Smooth muscle cell (in vitro differentiated cells): ENCODE measurements around the gene RPS16. TPM values are rescaled to one million over a fixed set of nuclear protein-coding genes. Genes with fewer than 3 reads are reported as not detected.

Source experiments
- DNase-seq: peaks from one replicate; lab custom pipeline; 2025; ENCODE audit not compliant: unreplicated experiment; lab: John Stamatoyannopoulos, UW
- H2AFZ ChIP-seq: fragments of 200-600 bp; sonication (generic); 2 replicates; pipeline ENCODE4 v1.6.0; 2016; ENCODE audit warnings: antibody characterized with exemption, low read depth, mild to moderate bottlenecking
- H3F3A ChIP-seq: fragments of 200-600 bp; sonication (generic); 2 replicates; pipeline ENCODE4 v1.6.0; 2017; ENCODE audit warnings: antibody characterized with exemption, low read depth
- H3K27ac ChIP-seq: fragments of 200-600 bp; sonication (generic); 2 replicates; pipeline ENCODE4 v1.5.1; 2016; ENCODE audit warnings: low read depth, mild to moderate bottlenecking
- H3K27me3 ChIP-seq: fragments of 200-600 bp; sonication (generic); 2 replicates; pipeline ENCODE4 v1.6.1; 2016; ENCODE audit warnings: low read depth, mild to moderate bottlenecking
- H3K36me3 ChIP-seq: fragments of 200-600 bp; sonication (generic); 2 replicates; pipeline ENCODE4 v1.5.1; 2016; ENCODE audit warnings: low read depth
- H3K4me1 ChIP-seq: fragments of 200-600 bp; sonication (generic); 2 replicates; pipeline ENCODE4 v1.5.1; 2016; ENCODE audit warnings: low read depth
- H3K4me2 ChIP-seq: fragments of 200-600 bp; sonication (generic); 2 replicates; pipeline ENCODE4 v1.6.0; 2016; ENCODE audit warnings: mild to moderate bottlenecking
- H3K4me3 ChIP-seq: fragments of 200-600 bp; sonication (generic); 2 replicates; pipeline ENCODE4 v1.5.1; 2016; ENCODE audit warnings: mild to moderate bottlenecking
- H3K79me2 ChIP-seq: fragments of 200-600 bp; sonication (generic); 2 replicates; pipeline ENCODE4 v1.6.0; 2016; ENCODE audit warnings: low read depth, mild to moderate bottlenecking
- H3K9ac ChIP-seq: fragments of 200-600 bp; sonication (generic); 2 replicates; pipeline ENCODE4 v1.6.0; 2016; ENCODE audit warnings: low read depth
- H3K9me3 ChIP-seq: fragments of 200-600 bp; sonication (generic); replicated peaks from 2 replicates; pipeline ENCODE4 v1.5.1; 2016; ENCODE audit warnings: low read depth
- H4K20me1 ChIP-seq: fragments of 200-600 bp; sonication (generic); 2 replicates; pipeline ENCODE4 v1.6.0; 2016; ENCODE audit warnings: low read depth
- WGBS: methylation state at CpG from one replicate; pipeline ENCODE4 v1.1.7; 2016; ENCODE audit warnings: low lambda C conversion rate; 5-methylcytosine and 5-hydroxymethylcytosine counted together
- polyA plus RNA-seq: library from polyadenylated mRNA; unstranded; fragments of >200 nt; fragmentation: Nextera tagmentation; extraction: Ambion mirVana; gene quantifications from 2 replicates; pipeline ENCODE4 v1.2.1, GENCODE V29; 2016
- total RNA-seq: library from RNA; depleted of rRNA; stranded (reverse); fragments of >200 nt; gene quantifications from 2 replicates; pipeline ENCODE4 v1.2.3, GENCODE V29; 2014
- TF ChIP-seq, protein P1 (sequence below): fragments of 200-600 bp; sonication (generic); IDR thresholded peaks from 2 replicates; pipeline ENCODE4 v1.5.1; 2017; ENCODE audit warnings: borderline replicate concordance, mild to moderate bottlenecking, antibody characterized with exemption; ENCODE audit not compliant: insufficient read depth, poor library complexity, severe bottlenecking

The RPS16 gene
- total and polyA plus RNA-seq, 2 experiments from 2014 or later, result 97.1 to 539 TPM

GRCh38 chr19:39469567-39469966 is 33.8 kb upstream of the RPS16 start:
- H3K9ac ChIP-seq, result no peak overlapping the region
- 92% methylated on average over 6 of the region's 6 CpGs for WGBS

GRCh38 chr19:39469036-39469435 is 33.3 kb upstream of the RPS16 start:
- Histone ChIP-seq H3K27me3 (no peaks in the 10 kb centered on the region), H3K4me3 (no peak overlapping the region), H3F3A (no peaks in the 10 kb centered on the region), H3K4me2 (no peak overlapping the region), H3K27ac (no peak overlapping the region), H3K9me3 (no peaks in the 10 kb centered on the region), H3K79me2 (peaks cover 6% of the 10 kb centered on the region), H2AFZ (no peak overlapping the region), H3K36me3 (no peaks in the 10 kb centered on the region), H3K4me1 (no peaks in the 10 kb centered on the region), H4K20me1 (peaks cover 39% of the 10 kb centered on the region), H3K9ac (no peak overlapping the region)
- TF ChIP-seq, protein P1, sequence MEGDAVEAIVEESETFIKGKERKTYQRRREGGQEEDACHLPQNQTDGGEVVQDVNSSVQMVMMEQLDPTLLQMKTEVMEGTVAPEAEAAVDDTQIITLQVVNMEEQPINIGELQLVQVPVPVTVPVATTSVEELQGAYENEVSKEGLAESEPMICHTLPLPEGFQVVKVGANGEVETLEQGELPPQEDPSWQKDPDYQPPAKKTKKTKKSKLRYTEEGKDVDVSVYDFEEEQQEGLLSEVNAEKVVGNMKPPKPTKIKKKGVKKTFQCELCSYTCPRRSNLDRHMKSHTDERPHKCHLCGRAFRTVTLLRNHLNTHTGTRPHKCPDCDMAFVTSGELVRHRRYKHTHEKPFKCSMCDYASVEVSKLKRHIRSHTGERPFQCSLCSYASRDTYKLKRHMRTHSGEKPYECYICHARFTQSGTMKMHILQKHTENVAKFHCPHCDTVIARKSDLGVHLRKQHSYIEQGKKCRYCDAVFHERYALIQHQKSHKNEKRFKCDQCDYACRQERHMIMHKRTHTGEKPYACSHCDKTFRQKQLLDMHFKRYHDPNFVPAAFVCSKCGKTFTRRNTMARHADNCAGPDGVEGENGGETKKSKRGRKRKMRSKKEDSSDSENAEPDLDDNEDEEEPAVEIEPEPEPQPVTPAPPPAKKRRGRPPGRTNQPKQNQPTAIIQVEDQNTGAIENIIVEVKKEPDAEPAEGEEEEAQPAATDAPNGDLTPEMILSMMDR, result no peak
- 94% methylated on average over 11 of the region's 11 CpGs for WGBS
- DNase-seq, result no peak

More at GRCh38 chr19:39469567-39469966, 33.8 kb upstream of the RPS16 start:
- Histone ChIP-seq H3K9me3 (no peaks in the 10 kb centered on the region), H3K79me2 (peaks cover under 1% of the 10 kb centered on the region), H3K27ac (no peak overlapping the region), H3K36me3 (no peaks in the 10 kb centered on the region), H3K27me3 (no peaks in the 10 kb centered on the region), H3K4me1 (no peaks in the 10 kb centered on the region), H3K4me2 (no peak overlapping the region), H3K4me3 (no peak overlapping the region), H2AFZ (no peak overlapping the region), H3F3A (peaks cover 1% of the 10 kb centered on the region), H4K20me1 (peaks cover 34% of the 10 kb centered on the region)
- no peak for DNase-seq
- TF ChIP-seq, protein P1, result no peak

DNA sequence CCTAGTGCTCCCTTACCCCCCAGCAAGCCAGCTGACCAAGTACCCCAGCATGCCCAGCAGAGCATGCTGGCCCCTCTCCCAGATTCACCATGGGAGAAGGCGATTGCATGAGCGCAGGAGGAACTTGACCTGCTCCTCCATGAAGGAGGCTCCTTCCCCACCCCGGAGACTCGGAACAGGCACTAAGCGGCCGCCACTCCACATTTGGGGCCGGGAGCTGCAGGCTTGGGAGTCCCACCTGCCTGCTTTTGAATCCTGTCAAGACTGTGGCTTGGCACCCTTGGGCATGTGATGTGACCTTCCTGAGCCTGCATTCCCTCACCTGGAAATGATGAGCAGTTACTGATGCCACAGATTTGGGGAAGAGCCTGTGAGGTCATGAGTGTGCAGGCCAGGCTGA is 32.2 kb upstream of the RPS16 start:
- TF ChIP-seq, protein P1, result no peak
- DNase-seq, result no peak
- H4K20me1 ChIP-seq, result peaks cover 50% of the 10 kb centered on the region
- no peak overlapping the region for H3K9ac ChIP-seq
- WGBS, result 97% methylated on average over 7 of the region's 7 CpGs
- no peaks in the 10 kb centered on the region for H3K4me1 ChIP-seq
- peaks cover 14% of the 10 kb centered on the region for H3K79me2 ChIP-seq
- H3K27ac ChIP-seq, result no peak overlapping the region
- H3F3A ChIP-seq, result no peaks in the 10 kb centered on the region
- H3K36me3 ChIP-seq, result no peaks in the 10 kb centered on the region
- H2AFZ ChIP-seq, result no peak overlapping the region
- no peaks in the 10 kb centered on the region for H3K9me3 ChIP-seq
- no peaks in the 10 kb centered on the region for H3K27me3 ChIP-seq
- H3K4me3 ChIP-seq, result no peak overlapping the region
- no peak overlapping the region for H3K4me2 ChIP-seq

GRCh38 chr19:39465956-39466747 is 30.4 kb upstream of the RPS16 start:
- 98% methylated on average over 18 of the region's 18 CpGs for WGBS
- H3F3A ChIP-seq, result no peaks in the 10 kb centered on the region
- DNase-seq, result no peak
- H3K36me3 ChIP-seq, result no peaks in the 10 kb centered on the region
- no peak overlapping the region for H3K4me2 ChIP-seq
- H4K20me1 ChIP-seq, result peaks cover 42% of the 10 kb centered on the region
- no peaks in the 10 kb centered on the region for H3K27me3 ChIP-seq
- H3K9ac ChIP-seq, result no peak overlapping the region
- H2AFZ ChIP-seq, result no peak overlapping the region
- TF ChIP-seq, protein P1, result no peak
- H3K4me1 ChIP-seq, result no peaks in the 10 kb centered on the region
- no peak overlapping the region for H3K4me3 ChIP-seq
- H3K9me3 ChIP-seq, result no peaks in the 10 kb centered on the region
- no peak overlapping the region for H3K27ac ChIP-seq
- H3K79me2 ChIP-seq, result peaks cover 14% of the 10 kb centered on the region
